CD4-positive, CD25-positive, alpha-beta regulatory T cell (primary cell): ENCODE measurements around the gene NELL2. TPM values are rescaled to one million over a fixed set of nuclear protein-coding genes. Genes with fewer than 3 reads are reported as not detected.
"Not testable (repeated sequence)": the region's sequence is repeated elsewhere in the genome, so short reads cannot be mapped to it uniquely, and the experiment has no call there.

ENCODE experiments used
- ATAC-seq, 2 donors: fragments of 150-1000 bp; cut with Tn5 transposase; one replicate each; pipeline ENCODE4 v1.10.0; 2021; ENCODE audit warnings: low read depth in 2 of 2, moderate number of reproducible peaks in 2 of 2, moderate library complexity in 1 of 2
- DNase-seq, 3 donors: peaks; one replicate each; pipeline versions ENCODE4 v3.0.0 to v3.0.0-alpha.2; 2012 to 2022; ENCODE audit warnings: mixed read lengths in 1 of 3
- H3K27ac ChIP-seq: one replicate; pipeline ENCODE4 v1.7.0; 2013; ENCODE audit warnings: mild to moderate bottlenecking, low read length; ENCODE audit not compliant: insufficient read depth, poor library complexity, severe bottlenecking
- H3K27me3 ChIP-seq: one replicate; pipeline ENCODE4 v1.7.0; 2013; ENCODE audit warnings: low read length; ENCODE audit not compliant: control insufficient read depth, insufficient read depth
- H3K36me3 ChIP-seq: one replicate; pipeline ENCODE4 v1.7.0; 2013; ENCODE audit warnings: mild to moderate bottlenecking, low read length, moderate library complexity; ENCODE audit not compliant: control insufficient read depth, insufficient read depth
- H3K4me1 ChIP-seq: 2 replicates; pipeline ENCODE4 v1.7.0; 2013; ENCODE audit warnings: mild to moderate bottlenecking, low read length; ENCODE audit not compliant: insufficient read depth, control insufficient read depth, poor library complexity, severe bottlenecking
- H3K4me3 ChIP-seq: one replicate; pipeline ENCODE4 v1.7.0; 2013; ENCODE audit warnings: low read depth, mild to moderate bottlenecking, low read length, moderate library complexity
- H3K9me3 ChIP-seq, 2 experiments: 1 replicate in 1 of 2; 2 replicates in 1 of 2; pipeline ENCODE4 v1.7.0; 2013; ENCODE audit warnings: low read length in 2 of 2, mild to moderate bottlenecking in 1 of 2, moderate library complexity in 1 of 2; ENCODE audit not compliant: control insufficient read depth in 2 of 2
- H3K27ac Mint-ChIP-seq, 3 donors: one replicate each; pipeline ENCODE4 v1.8.0; 2020 to 2022; ENCODE audit warnings: mild to moderate bottlenecking in 3 of 3, mixed read lengths in 3 of 3, moderate library complexity in 2 of 3
- H3K27me3 Mint-ChIP-seq: one replicate; pipeline ENCODE4 v1.8.0; 2022; ENCODE audit warnings: mild to moderate bottlenecking, mixed read lengths
- H3K36me3 Mint-ChIP-seq: one replicate; pipeline ENCODE4 v1.8.0; 2020; ENCODE audit warnings: mixed read lengths
- H3K4me1 Mint-ChIP-seq, 4 donors: one replicate each; pipeline ENCODE4 v1.8.0; 2020 to 2022; ENCODE audit warnings: mixed read lengths in 4 of 4, mild to moderate bottlenecking in 1 of 4
- H3K4me3 Mint-ChIP-seq, 4 donors: one replicate each; pipeline ENCODE4 v1.8.0; 2020 to 2022; ENCODE audit warnings: mild to moderate bottlenecking in 4 of 4, mixed read lengths in 4 of 4, moderate library complexity in 3 of 4
- H3K9me3 Mint-ChIP-seq, 7 donors: one replicate each; pipeline ENCODE4 v1.8.0; 2020 to 2022; ENCODE audit warnings: mixed read lengths in 7 of 7, mild to moderate bottlenecking in 3 of 7, moderate library complexity in 2 of 7
- polyA plus RNA-seq, 4 donors: library from polyadenylated mRNA; unstranded; fragments of 300-500 nt; fragmentation: Illumina TruSeq; gene quantifications; one replicate each; pipeline ENCODE4 v1.2.3, GENCODE V29; 2021
- total RNA-seq: library from RNA; stranded (reverse); gene quantifications from one replicate; pipeline ENCODE4 v1.2.3, GENCODE V29; 2022

Gene NELL2
- total and polyA plus RNA-seq, 5 donors from 2014 or later, result 1.2 to 11.9 (median 4.4) TPM

DNA sequence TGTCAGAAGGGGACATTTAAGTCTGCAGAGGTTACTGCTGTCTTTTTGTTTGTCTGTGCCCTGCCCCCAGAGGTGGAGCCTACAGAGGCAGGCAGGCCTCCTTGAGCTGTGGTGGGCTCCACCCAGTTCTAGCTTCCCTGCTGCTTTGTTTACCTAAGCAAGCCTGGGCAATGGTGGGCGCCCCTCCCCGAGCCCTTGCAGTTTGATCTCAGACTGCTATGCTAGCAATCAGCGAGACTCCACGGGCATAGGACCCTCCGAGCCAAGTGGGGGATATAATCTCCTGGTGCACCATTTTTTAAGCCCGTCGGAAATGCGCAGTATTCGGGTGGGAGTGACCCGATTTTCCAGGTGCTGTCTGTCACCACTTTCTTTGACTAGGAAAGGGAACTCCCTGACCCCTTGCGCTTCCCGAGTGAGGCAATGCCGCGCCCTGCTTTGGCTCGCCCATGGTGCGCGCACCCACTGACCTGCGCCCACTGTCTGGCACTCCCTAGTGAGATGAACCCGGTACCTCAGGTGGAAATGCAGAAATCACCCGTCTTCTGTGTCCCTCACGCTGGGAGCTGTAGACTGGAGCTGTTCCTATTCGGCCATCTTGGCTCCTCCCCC is 189.2 kb downstream of the NELL2 start:
- ATAC-seq, H3K4me3 ChIP-seq, H3K27me3 Mint-ChIP-seq, H3K36me3 Mint-ChIP-seq, H3K27ac ChIP-seq, H3K4me3 Mint-ChIP-seq, H3K36me3 ChIP-seq, DNase-seq, H3K4me1 ChIP-seq, H3K27me3 ChIP-seq, H3K9me3 ChIP-seq, H3K4me1 Mint-ChIP-seq, H3K27ac Mint-ChIP-seq: not testable (repeated sequence)
- H3K9me3 Mint-ChIP-seq, result peaks cover 0 to 11% (median 5%) of the 10 kb centered on the region in 7 donors

DNA sequence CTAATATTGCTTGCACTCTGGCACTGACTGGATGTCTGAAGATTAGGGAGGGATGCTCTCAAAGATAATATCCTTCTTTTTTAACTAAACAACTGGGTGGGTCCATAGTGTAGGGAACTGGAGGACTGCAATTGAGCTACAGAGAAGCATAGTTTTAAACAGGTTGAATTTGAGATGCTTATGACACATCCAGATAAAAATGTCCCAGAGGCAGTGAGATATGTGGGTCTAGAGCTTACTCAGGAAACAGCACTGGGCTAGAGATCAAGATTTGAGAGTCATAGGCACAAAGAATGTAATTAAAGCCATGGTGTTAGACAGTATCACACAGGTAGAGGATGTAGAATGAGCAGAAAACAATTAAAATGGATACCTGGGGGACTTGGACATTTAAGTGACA is 198.4 kb downstream of the NELL2 start:
- DNase-seq (no peak), ATAC-seq (no peak)
- Histone ChIP-seq H3K4me3 (no peak overlapping the region), H3K9me3 (no peaks in the 10 kb centered on the region), H3K27ac (no peak overlapping the region), H3K4me1 (no peaks in the 10 kb centered on the region), H3K36me3 (no peaks in the 10 kb centered on the region), H3K27me3 (no peaks in the 10 kb centered on the region)
- H3K27ac Mint-ChIP-seq, result no peak overlapping the region
- H3K4me3 Mint-ChIP-seq, result no peak overlapping the region
- H3K9me3 Mint-ChIP-seq, result peaks cover 0 to 3% (median 0%) of the 10 kb centered on the region in 7 donors
- H3K27me3 Mint-ChIP-seq, result no peaks in the 10 kb centered on the region
- no peaks in the 10 kb centered on the region for H3K36me3 Mint-ChIP-seq
- no peaks in the 10 kb centered on the region for H3K4me1 Mint-ChIP-seq

DNA sequence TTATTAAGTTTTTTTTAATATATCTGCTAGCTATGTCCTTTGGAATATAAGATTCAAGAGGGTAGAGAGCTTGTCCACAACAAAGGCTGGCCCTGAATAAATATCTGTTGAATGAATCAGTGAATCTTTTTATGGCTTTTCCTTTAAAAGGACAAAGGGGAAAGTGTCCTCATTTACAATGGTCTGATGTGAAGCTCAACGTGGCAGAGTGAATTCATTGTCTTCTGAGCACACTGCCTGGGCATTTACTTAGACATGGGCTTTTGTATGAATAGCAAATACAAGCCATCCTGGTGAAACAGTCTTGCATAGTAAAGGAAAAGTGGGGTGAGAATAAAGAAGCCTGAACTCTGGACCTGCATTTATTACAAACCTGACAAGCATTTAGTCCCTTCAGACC is 201.2 kb downstream of the NELL2 start:
- no peaks in the 10 kb centered on the region for H3K4me1 ChIP-seq
- Mint-ChIP-seq H3K4me1 (no peaks in the 10 kb centered on the region), H3K4me3 (no peak overlapping the region), H3K9me3 (peaks cover 0 to 5% (median 2%) of the 10 kb centered on the region in 7 donors), H3K27ac (no peak overlapping the region), H3K27me3 (no peaks in the 10 kb centered on the region), H3K36me3 (no peaks in the 10 kb centered on the region)
- H3K9me3 ChIP-seq, result peaks cover 1 to 2% of the 10 kb centered on the region in 2 experiments
- H3K4me3 ChIP-seq, result no peak overlapping the region
- DNase-seq (no peak), ATAC-seq (no peak)
- H3K27me3 ChIP-seq, result no peaks in the 10 kb centered on the region
- no peak overlapping the region for H3K27ac ChIP-seq
- H3K36me3 ChIP-seq, result no peaks in the 10 kb centered on the region

DNA sequence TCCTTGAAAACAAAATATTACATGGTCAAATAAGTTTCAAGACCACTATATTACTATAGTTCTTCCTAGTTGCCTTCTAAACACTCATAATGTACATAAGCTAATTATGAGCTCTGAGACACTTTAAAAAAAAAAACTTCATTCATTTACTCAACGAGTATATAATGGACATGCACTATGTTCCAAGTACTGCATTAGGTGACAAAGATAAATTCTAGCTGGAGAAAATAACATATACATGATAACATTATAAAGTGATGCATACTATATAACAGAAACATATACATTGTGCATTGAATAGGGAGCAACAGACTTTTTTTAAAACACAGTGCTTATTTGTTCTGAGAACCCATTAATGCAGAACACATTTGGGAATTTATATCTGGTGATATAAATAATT is 202.3 kb downstream of the NELL2 start:
- Mint-ChIP-seq H3K27me3 (no peaks in the 10 kb centered on the region), H3K9me3 (peaks cover 0 to 15% (median 4%) of the 10 kb centered on the region in 7 donors), H3K4me3 (no peak overlapping the region), H3K27ac (no peak overlapping the region), H3K4me1 (no peaks in the 10 kb centered on the region), H3K36me3 (peaks cover 4% of the 10 kb centered on the region)
- Histone ChIP-seq H3K4me3 (no peak overlapping the region), H3K4me1 (no peaks in the 10 kb centered on the region), H3K27me3 (no peaks in the 10 kb centered on the region), H3K9me3 (peaks cover 3 to 8% of the 10 kb centered on the region in 2 experiments), H3K36me3 (no peaks in the 10 kb centered on the region), H3K27ac (no peak overlapping the region)
- ATAC-seq (no peak), DNase-seq (no peak)

DNA sequence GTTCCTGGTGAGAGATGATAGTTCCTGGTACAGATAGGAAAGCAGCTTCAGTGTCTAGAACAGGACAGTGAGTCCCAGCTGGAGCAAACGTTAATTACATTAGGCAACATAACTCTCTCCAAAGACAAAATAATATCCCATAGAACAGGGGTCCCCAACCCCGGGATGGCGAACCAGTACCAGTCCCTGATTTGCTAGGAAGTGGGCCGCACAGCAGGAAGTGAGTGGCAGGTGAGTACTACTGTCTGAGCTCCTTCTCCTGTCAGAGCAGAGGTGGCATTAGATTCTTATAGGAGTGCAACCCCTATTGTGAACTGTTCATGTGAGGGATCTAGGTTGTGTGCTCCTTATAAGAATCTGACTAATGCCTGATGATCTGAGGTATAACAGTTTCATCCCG is 204.1 kb downstream of the NELL2 start:
- H3K4me1 ChIP-seq, result no peaks in the 10 kb centered on the region
- H3K36me3 ChIP-seq, result no peaks in the 10 kb centered on the region
- H3K27me3 Mint-ChIP-seq, result no peaks in the 10 kb centered on the region
- H3K9me3 Mint-ChIP-seq, result peaks cover 0 to 18% (median 5%) of the 10 kb centered on the region in 7 donors
- H3K4me3 Mint-ChIP-seq, result no peak overlapping the region
- H3K9me3 ChIP-seq, result peaks cover 3 to 14% of the 10 kb centered on the region in 2 experiments
- H3K27me3 ChIP-seq, result no peaks in the 10 kb centered on the region
- H3K36me3 Mint-ChIP-seq, result peaks cover 4% of the 10 kb centered on the region
- H3K27ac ChIP-seq, result no peak overlapping the region
- H3K27ac Mint-ChIP-seq, result no peak overlapping the region
- no peak for DNase-seq
- H3K4me1 Mint-ChIP-seq, result no peaks in the 10 kb centered on the region
- no peak overlapping the region for H3K4me3 ChIP-seq
- no peak for ATAC-seq

DNA sequence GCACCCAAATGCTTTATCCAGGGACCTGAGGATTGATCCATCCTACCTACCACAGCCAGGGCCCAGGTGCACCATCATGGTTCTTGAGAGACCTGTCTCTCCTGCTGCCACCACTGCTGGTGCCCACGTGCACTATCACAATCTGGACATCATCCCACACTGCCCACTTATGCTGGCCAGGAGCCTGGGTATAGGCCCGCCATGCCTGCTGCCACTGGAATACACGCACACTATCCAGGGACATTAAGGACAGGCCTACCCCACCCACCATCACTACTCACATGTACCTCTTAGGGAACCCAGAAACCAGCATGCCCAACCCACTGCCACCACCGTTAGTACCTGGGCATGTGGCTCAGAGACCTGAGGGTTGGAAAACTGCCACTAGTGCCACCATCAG is 207.7 kb downstream of the NELL2 start:
- H3K4me3 Mint-ChIP-seq, result no peak overlapping the region
- H3K4me1 Mint-ChIP-seq, result no peaks in the 10 kb centered on the region
- ATAC-seq (no peak), DNase-seq (no peak)
- H3K9me3 Mint-ChIP-seq, result peaks cover 0 to 18% (median 7%) of the 10 kb centered on the region in 7 donors
- no peak overlapping the region for H3K27ac Mint-ChIP-seq
- H3K36me3 Mint-ChIP-seq, result peaks cover 4% of the 10 kb centered on the region
- no peaks in the 10 kb centered on the region for H3K4me1 ChIP-seq
- H3K4me3 ChIP-seq, result no peak overlapping the region
- no peak overlapping the region for H3K27ac ChIP-seq
- H3K9me3 ChIP-seq, result peaks cover 3 to 14% of the 10 kb centered on the region in 2 experiments
- no peaks in the 10 kb centered on the region for H3K36me3 ChIP-seq
- peaks cover 4% of the 10 kb centered on the region for H3K27me3 Mint-ChIP-seq
- H3K27me3 ChIP-seq, result no peaks in the 10 kb centered on the region

DNA sequence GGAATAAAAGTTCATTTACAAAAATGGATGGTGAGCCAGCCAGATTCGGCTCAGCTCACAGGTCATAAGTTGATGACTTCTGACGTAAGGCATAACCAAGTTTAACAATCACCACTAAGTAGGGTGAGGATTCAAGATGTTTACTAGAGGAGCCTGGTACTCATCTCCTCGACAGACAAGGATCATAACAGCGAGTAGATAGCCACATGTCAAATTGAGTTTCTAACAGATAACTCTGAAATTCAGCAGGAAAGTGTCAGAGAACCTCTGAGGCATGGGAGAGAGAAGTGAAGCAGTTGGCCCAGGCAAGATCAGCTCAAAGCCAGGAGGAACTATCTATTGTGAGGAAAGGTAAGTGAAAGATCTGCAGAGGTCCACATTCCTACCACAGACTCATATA is 208.7 kb downstream of the NELL2 start:
- Histone ChIP-seq H3K27ac (no peak overlapping the region), H3K36me3 (no peaks in the 10 kb centered on the region), H3K27me3 (no peaks in the 10 kb centered on the region), H3K9me3 (peaks cover 3 to 14% of the 10 kb centered on the region in 2 experiments), H3K4me1 (no peaks in the 10 kb centered on the region), H3K4me3 (no peak overlapping the region)
- Mint-ChIP-seq H3K27me3 (peaks cover 4% of the 10 kb centered on the region), H3K4me3 (no peak overlapping the region), H3K27ac (no peak overlapping the region), H3K4me1 (no peaks in the 10 kb centered on the region), H3K9me3 (peaks cover 0 to 18% (median 7%) of the 10 kb centered on the region in 7 donors), H3K36me3 (peaks cover 4% of the 10 kb centered on the region)
- DNase-seq (no peak), ATAC-seq (no peak)

DNA sequence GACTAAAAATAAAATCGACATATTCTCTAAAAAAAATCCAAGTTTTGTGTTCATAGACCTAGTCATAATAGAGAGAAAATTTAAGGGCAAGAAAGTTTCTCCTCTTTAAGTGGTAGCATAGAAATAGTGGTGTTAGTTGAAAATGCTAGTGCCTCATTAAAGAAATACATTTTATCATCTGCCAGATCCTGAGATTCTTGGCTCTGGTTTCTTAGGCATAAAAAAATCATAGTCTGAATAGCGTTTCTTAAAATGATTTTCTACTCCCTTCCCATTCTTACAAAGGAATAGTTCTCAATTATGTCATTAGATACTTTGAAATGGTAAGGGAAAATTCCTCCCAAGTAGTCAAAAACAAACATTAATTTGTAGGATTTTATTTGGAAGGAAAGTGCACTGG is 212.8 kb downstream of the NELL2 start:
- H3K4me1 Mint-ChIP-seq, result no peaks in the 10 kb centered on the region
- Histone ChIP-seq H3K4me1 (no peaks in the 10 kb centered on the region), H3K36me3 (no peaks in the 10 kb centered on the region), H3K4me3 (no peak overlapping the region), H3K27ac (no peak overlapping the region), H3K27me3 (no peaks in the 10 kb centered on the region), H3K9me3 (peaks cover 0 to 3% of the 10 kb centered on the region in 2 experiments)
- no peaks in the 10 kb centered on the region for H3K36me3 Mint-ChIP-seq
- no peak for ATAC-seq
- H3K9me3 Mint-ChIP-seq, result peaks cover 0 to 4% (median 0%) of the 10 kb centered on the region in 7 donors
- no peak overlapping the region for H3K27ac Mint-ChIP-seq
- H3K4me3 Mint-ChIP-seq, result no peak overlapping the region
- DNase-seq, result no peak
- H3K27me3 Mint-ChIP-seq, result peaks cover 4% of the 10 kb centered on the region
